ENCODE data around the gene CREB5. TPM values are rescaled to one million over a fixed set of nuclear protein-coding genes. Genes with fewer than 3 reads are reported as not detected.

The CREB5 gene
- total RNA-seq, 4 donors from 2014 or later = 6.6 to 18.6 (median 12.6) TPM

DNA sequence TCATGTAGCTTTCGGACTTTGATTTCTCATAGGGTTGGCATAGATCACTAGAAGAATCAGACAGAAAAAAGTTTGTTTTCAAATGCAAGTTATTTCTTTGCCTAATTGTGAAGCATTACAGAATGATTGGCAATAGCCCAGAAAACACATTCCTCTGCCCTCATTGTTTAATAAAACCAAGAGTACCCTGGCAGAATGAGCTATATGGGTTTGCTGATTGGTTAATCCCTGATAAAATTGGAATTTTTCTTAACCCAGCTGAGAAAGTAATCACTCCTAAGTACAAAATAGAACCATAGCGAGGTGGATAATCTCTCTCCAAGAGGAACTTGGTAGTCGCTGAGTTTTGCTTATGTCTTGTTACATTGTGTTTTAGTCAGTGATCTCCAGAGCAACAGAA is 30.9 kb upstream of the CREB5 start:
- H3K4me3 ChIP-seq = no peak overlapping the region
- WGBS = 66% methylated on average over 3 of the region's 3 CpGs
- TF ChIP-seq EP300 (IDR thresholded peaks at IDR 0.05) (no peak), POLR2A (IDR thresholded peaks at IDR 0.05; ENCODE audit: low read depth) (no peak), POLR2AphosphoS5 (IDR thresholded peaks at IDR 0.05) (no peak)
- TF ChIP-seq, protein P1, sequence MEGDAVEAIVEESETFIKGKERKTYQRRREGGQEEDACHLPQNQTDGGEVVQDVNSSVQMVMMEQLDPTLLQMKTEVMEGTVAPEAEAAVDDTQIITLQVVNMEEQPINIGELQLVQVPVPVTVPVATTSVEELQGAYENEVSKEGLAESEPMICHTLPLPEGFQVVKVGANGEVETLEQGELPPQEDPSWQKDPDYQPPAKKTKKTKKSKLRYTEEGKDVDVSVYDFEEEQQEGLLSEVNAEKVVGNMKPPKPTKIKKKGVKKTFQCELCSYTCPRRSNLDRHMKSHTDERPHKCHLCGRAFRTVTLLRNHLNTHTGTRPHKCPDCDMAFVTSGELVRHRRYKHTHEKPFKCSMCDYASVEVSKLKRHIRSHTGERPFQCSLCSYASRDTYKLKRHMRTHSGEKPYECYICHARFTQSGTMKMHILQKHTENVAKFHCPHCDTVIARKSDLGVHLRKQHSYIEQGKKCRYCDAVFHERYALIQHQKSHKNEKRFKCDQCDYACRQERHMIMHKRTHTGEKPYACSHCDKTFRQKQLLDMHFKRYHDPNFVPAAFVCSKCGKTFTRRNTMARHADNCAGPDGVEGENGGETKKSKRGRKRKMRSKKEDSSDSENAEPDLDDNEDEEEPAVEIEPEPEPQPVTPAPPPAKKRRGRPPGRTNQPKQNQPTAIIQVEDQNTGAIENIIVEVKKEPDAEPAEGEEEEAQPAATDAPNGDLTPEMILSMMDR (IDR thresholded peaks at IDR 0.05) = no peak
- no peak for DNase-seq (ENCODE audit: extremely low spot score)
- intact Hi-C loops (cut with DNase I) = loop anchor here (5.0 to 10.0 kb wide), 2 partner anchors 84 to 243 kb away; no protein-coding TSS in a partner anchor
- H3K4me1 ChIP-seq = peaks cover 6 to 15% (median 14%) of the 10 kb centered on the region in 4 donors
- no peaks in the 10 kb centered on the region for H3K9me3 ChIP-seq
- H3K27ac ChIP-seq (replicated peaks in 1 of 4) = peak overlapping the region in 2 of 4 donors; percentile 20 to 31
- H3K27me3 ChIP-seq = no peaks in the 10 kb centered on the region
- no peaks in the 10 kb centered on the region for H3K36me3 ChIP-seq

DNA sequence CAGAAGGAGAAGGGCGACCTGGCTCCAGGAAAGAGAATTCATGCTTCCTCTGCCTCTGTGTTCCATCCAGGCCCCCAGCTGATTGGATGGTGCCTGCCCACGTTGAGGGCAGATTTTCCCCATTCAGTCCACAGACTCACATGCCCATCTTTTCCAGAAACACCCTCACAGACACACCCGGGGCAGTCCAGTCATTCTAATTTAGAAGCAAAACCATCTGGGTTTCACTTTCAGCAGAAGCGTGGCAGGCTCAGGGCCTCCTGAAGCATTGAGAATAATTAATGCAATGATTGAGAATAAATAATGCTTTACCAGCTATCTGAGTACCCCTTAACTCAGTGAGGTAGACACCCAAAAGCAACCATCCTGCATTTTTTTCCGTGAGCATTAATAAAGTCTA is 30.2 kb upstream of the CREB5 start:
- TF ChIP-seq EP300 (IDR thresholded peaks at IDR 0.05) (no peak), POLR2AphosphoS5 (IDR thresholded peaks at IDR 0.05) (no peak), POLR2A (IDR thresholded peaks at IDR 0.05; ENCODE audit: low read depth) (no peak)
- TF ChIP-seq, protein P1 (IDR thresholded peaks at IDR 0.05) = no peak
- DNase-seq (ENCODE audit: extremely low spot score) = no peak
- H3K4me3 ChIP-seq = no peak overlapping the region
- no peaks in the 10 kb centered on the region for H3K36me3 ChIP-seq
- H3K27ac ChIP-seq (replicated peaks in 1 of 4) = peak overlapping the region in 2 of 4 donors; percentile 20 to 31
- peaks cover 6 to 15% (median 14%) of the 10 kb centered on the region in 4 donors for H3K4me1 ChIP-seq
- no peaks in the 10 kb centered on the region for H3K27me3 ChIP-seq
- H3K9me3 ChIP-seq = no peaks in the 10 kb centered on the region
- WGBS = 81% methylated on average over 4 of the region's 5 CpGs
- intact Hi-C loops (cut with DNase I) = loop anchor here (5.0 to 10.0 kb wide), 2 partner anchors 85 to 243 kb away; no protein-coding TSS in a partner anchor

DNA sequence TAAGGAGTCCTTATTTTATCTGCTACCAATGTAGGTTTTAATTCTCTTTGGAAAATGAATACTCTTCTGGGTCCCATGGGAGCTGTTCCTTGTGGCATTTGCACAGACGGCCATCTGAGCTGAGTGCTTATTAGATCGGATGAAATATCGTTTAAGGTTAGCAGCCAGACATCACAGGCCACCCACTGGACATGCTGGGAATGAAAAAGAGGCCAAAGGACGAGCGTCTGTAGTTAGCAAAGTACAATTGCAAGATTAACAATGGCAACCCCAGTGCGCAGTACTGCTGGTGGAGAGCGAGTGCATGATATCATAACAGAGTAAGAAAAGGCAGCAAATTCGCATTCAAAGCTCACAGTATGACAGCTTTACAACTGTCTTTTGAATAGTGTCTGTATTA is 28.3 kb upstream of the CREB5 start:
- H3K27ac ChIP-seq (replicated peaks in 1 of 4) = no peak overlapping the region
- intact Hi-C loops (cut with DNase I) = loop anchor here (5.0 to 10.0 kb wide), 2 partner anchors 87 to 241 kb away; no protein-coding TSS in a partner anchor
- no peak overlapping the region for H3K4me3 ChIP-seq
- H3K36me3 ChIP-seq = no peaks in the 10 kb centered on the region
- TF ChIP-seq POLR2AphosphoS5 (IDR thresholded peaks at IDR 0.05) = no peak
- WGBS = 79% methylated on average over 8 of the region's 8 CpGs
- H3K27me3 ChIP-seq = no peaks in the 10 kb centered on the region
- H3K4me1 ChIP-seq = peaks cover 6 to 15% (median 14%) of the 10 kb centered on the region in 4 donors
- DNase-seq (ENCODE audit: extremely low spot score) = peak; percentile 12
- H3K9me3 ChIP-seq = no peaks in the 10 kb centered on the region

DNA sequence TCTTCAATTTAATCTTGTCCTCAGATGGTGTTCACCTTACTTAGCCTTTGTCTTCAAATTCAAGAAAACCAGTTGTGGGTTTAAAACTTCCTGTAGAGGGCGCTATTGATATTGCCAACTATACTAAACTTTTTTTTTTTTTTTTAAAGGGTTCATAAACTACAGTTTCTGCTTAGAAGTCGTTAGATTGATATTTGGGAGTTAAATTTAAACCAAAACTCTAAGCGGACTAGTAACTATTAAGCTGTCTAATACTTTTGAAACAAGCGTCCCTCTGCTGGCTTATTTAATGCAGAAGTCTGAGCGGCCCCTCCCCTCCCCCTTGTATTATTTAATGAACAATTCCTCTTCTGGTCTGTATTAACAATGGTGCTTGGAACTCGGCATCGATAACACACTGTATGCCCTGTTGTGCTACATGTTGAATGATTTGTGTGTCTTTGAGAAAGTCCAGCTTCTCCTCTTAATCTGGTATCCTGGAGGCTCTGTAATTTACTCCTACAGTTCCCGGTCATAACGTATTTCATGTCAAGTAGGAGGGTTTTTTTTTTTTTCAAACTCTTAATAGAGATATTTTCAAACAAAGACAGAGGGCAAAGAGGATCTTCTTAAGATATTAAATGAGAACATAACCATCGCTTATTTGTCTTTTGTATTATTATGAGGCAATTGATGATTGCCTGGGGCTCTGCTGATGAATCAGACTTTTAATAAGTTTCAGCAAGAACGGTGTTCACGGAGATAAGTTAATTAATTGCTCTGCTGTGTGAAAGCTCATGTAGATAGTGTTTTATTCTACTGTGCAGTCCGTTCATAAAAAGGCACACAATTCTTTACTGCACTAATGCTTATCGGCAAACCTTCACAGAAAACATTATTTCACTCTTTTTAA is 22.6 kb upstream of the CREB5 start:
- no peaks in the 10 kb centered on the region for H3K9me3 ChIP-seq
- TF ChIP-seq POLR2A (IDR thresholded peaks at IDR 0.05; ENCODE audit: low read depth) (no peak), POLR2AphosphoS5 (IDR thresholded peaks at IDR 0.05) (no peak), EP300 (IDR thresholded peaks at IDR 0.05) (no peak)
- TF ChIP-seq, protein P1 (IDR thresholded peaks at IDR 0.05) = peak; percentile 68 to 91 (median 86)
- intact Hi-C loops (cut with DNase I) = loop anchor here (2.0 to 10.0 kb wide), 3 partner anchors 155 to 465 kb away; no protein-coding TSS in a partner anchor
- peaks cover 0 to 12% (median 12%) of the 10 kb centered on the region in 4 donors for H3K4me1 ChIP-seq
- H3K27me3 ChIP-seq = no peaks in the 10 kb centered on the region
- DNase-seq (ENCODE audit: extremely low spot score) = peak; percentile 57
- H3K4me3 ChIP-seq = peak overlapping the region; percentile 46 to 52 (median 50)
- peak overlapping the region in 3 of 4 donors; percentile 17 to 60 (median 59) for H3K27ac ChIP-seq (replicated peaks in 1 of 4)
- 9% methylated on average over 14 of the region's 14 CpGs for WGBS
- no peaks in the 10 kb centered on the region for H3K36me3 ChIP-seq

DNA sequence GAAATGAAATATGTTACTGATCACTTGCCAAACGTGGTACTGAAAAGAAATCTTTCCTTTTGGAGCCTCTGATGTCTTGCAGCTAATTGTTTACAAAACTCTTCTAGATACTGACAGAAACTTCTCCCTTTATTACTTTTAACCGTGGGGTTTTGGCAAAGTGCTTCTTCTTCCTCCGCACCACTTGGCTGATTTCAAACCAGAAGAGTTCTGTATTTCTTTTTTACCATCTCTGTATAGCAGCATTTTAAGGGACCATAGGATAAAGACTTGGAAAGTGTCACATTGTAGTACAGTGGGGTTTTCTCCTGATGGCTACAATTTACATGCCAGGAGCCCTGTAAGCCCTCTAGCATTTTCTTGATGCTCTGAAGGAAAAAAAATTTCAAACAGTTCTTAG is 21.9 kb upstream of the CREB5 start:
- H3K9me3 ChIP-seq = no peaks in the 10 kb centered on the region
- DNase-seq (ENCODE audit: extremely low spot score) = peak; percentile 8
- intact Hi-C loops (cut with DNase I) = loop anchor here (10.0 kb wide), 1 partner anchor 154 kb away; no protein-coding TSS in a partner anchor
- TF ChIP-seq POLR2AphosphoS5 (IDR thresholded peaks at IDR 0.05) (no peak), POLR2A (IDR thresholded peaks at IDR 0.05; ENCODE audit: low read depth) (no peak), EP300 (IDR thresholded peaks at IDR 0.05) (no peak)
- TF ChIP-seq, protein P1 (IDR thresholded peaks at IDR 0.05) = no peak
- H3K27ac ChIP-seq (replicated peaks in 1 of 4) = no peak overlapping the region
- no peaks in the 10 kb centered on the region for H3K27me3 ChIP-seq
- no peaks in the 10 kb centered on the region for H3K36me3 ChIP-seq
- peak overlapping the region in 3 of 4 donors; percentile 48 to 52 (median 51) for H3K4me3 ChIP-seq
- H3K4me1 ChIP-seq = peaks cover 0 to 14% (median 12%) of the 10 kb centered on the region in 4 donors
- WGBS = 15% methylated on average over 3 of the region's 3 CpGs

Data from esophagus muscularis mucosa (tissue), 4 donors.